ENCODE data around the gene SULF2. TPM values are rescaled to one million over a fixed set of nuclear protein-coding genes. Genes with fewer than 3 reads are reported as not detected.
A peak's percentile ranks its signal among the peaks of the same experiment; 100 is the strongest.

The SULF2 gene
- polyA plus RNA-seq, 4 donors = 10.3 to 40.9 (median 22.4) TPM

DNA sequence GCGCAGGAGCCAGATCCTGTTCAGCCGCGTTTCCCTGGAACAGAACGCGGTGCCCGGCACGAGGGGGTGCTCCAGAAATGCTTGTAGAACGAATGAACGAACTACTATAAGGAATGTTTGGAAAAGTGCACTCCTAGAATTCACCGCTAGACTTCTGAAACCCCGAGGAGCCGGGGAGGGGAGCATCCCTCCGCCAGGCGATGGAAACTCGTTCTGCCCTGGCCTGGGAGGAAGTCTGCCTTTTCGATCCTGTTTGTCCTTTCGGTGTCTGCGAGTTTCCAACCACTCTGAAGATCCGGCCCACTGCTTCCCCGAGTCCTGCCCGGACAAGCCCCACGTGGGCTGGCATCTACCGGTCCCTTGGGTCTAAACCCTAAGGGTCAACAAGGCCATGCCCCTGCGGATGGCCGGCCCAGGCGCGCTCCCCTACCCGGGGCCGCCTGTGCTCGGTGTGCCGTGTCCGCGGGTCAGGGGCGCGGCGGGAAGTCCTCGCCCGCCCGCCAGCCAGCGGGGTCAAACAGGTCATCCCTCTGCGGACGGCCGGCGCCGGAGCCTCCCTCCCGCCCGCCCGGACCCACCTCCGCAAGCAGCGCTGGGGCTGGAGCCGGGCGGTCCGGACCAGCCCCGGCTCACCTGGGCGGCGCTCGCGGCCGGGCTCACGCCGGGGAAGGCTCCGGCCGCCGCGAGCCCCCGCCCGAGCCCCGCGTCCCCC is 526 bp downstream of the SULF2 start:
- Histone ChIP-seq H3K9me3 (ENCODE audit: control insufficient read depth in 2 of 2, insufficient read depth in 1 of 2, low read depth in 1 of 2, low read length in 1 of 2) (no peaks in the 10 kb centered on the region), H3K27ac (ENCODE audit: low read depth in 1 of 3, low read length in 2 of 3) (peak overlapping the region in 1 of 3 donors; percentile 42), H3K36me3 (ENCODE audit: control insufficient read depth in 3 of 3, insufficient read depth in 2 of 3, low read depth in 1 of 3, low read length in 3 of 3) (peaks cover 0 to 2% (median 0%) of the 10 kb centered on the region in 3 donors), H3K27me3 (ENCODE audit: control insufficient read depth in 3 of 3, insufficient read depth in 3 of 3, low read length in 3 of 3) (no peaks in the 10 kb centered on the region), H3K4me3 (ENCODE audit: low read depth in 1 of 3, low read length in 3 of 3) (peak overlapping the region; percentile 51 to 65 (median 63)), H3K4me1 (ENCODE audit: control insufficient read depth in 3 of 3, insufficient read depth in 2 of 3, low read depth in 1 of 3, low read length in 2 of 3) (peaks cover 0 to 20% (median 0%) of the 10 kb centered on the region in 3 donors)
- FAIRE-seq (no peak), DNase-seq (peak; percentile 37 to 61)
- WGBS, 3 donors = 1% methylated on average over 45 to 69 of the region's 69 CpGs

DNA sequence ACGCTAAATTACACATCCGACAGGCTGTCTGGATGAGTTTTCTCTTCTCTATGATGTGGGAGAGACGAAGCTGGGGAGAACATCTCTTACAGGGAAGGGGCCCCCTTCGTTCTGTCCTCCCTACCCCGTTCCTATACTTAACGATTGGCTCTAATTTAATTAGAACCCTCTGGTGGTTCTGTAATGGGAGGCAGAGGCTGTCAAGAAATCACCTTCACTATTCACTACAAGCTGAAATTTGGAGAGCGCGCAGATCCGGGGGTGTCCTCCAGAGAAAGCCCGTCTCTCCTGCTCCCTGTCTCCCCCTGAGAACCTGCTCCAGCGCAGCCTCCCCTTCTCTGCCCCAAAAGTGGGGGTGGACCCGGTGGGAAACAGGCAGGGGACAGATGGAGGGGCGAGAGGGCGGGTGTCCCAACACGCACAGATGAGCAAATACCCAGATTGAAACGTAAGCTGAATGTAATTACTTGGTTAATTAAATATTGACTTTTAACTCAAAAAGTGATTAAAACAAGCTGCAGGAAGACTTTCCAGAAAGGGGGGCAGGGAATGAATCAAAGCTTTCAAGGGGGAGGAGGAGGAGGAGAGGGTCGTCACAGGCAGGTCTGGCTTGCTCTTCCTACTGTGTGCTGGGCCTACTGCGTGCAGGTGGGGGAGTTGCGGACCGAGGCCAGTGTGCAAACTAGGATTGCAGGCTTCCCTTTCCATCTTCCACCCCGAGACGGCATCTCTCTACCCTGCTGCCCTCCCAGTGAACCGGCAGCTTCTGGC is 1.3 kb downstream of the SULF2 start:
- WGBS, 3 donors = 41 to 47% (median 42%) methylated on average over 23 of the region's 23 CpGs
- H3K27ac ChIP-seq (ENCODE audit: low read depth in 1 of 3, low read length in 2 of 3) = no peak overlapping the region

DNA sequence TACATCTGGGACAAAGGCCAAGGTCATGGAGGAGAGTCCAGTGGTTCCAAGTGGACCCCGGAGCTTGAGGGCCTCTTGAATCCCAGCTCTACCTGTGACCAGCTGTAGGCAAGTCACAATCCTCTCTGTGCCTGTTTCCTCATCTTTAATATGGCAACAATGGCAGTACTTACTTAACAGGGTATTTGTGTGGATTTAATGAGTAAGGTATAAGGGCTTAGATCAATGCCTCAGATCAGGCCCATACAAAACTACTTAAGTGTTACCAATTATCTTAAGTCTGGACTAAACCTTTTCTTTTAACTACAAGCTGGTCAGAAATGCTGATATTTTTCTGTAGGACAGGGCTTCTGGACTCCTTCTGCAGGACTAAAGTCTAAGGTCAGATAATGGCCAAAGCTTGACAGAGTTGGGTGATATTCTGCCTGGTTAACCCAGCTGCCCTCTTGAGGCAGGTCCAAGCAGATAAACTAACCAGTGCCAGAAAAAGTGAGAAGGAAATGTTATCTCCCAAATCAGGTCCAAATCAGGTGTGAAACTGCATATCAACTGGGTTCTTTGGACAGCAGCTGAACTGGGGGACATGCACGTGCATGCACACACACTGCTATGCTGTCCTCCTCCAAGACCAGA is 2.2 kb downstream of the SULF2 start:
- Histone ChIP-seq H3K4me3 (ENCODE audit: low read depth in 1 of 3, low read length in 3 of 3) (peak overlapping the region in 1 of 3 donors; percentile 63), H3K9me3 (ENCODE audit: control insufficient read depth in 2 of 2, insufficient read depth in 1 of 2, low read depth in 1 of 2, low read length in 1 of 2) (no peaks in the 10 kb centered on the region), H3K36me3 (ENCODE audit: control insufficient read depth in 3 of 3, insufficient read depth in 2 of 3, low read depth in 1 of 3, low read length in 3 of 3) (peaks cover 0 to 2% (median 0%) of the 10 kb centered on the region in 3 donors), H3K4me1 (ENCODE audit: control insufficient read depth in 3 of 3, insufficient read depth in 2 of 3, low read depth in 1 of 3, low read length in 2 of 3) (peaks cover 0 to 16% (median 0%) of the 10 kb centered on the region in 3 donors), H3K27me3 (ENCODE audit: control insufficient read depth in 3 of 3, insufficient read depth in 3 of 3, low read length in 3 of 3) (no peaks in the 10 kb centered on the region), H3K27ac (ENCODE audit: low read depth in 1 of 3, low read length in 2 of 3) (no peak overlapping the region)
- WGBS, 3 donors = 64 to 74% (median 71%) methylated on average over 2 of the region's 2 CpGs
- FAIRE-seq (no peak), DNase-seq (peak in 1 of 2 donors; percentile 28)

More for the DNA sequence above, 1.3 kb downstream of the SULF2 start:
- Histone ChIP-seq H3K4me3 (ENCODE audit: low read depth in 1 of 3, low read length in 3 of 3) (peak overlapping the region; percentile 51 to 65 (median 63)), H3K36me3 (ENCODE audit: control insufficient read depth in 3 of 3, insufficient read depth in 2 of 3, low read depth in 1 of 3, low read length in 3 of 3) (peaks cover 0 to 2% (median 0%) of the 10 kb centered on the region in 3 donors), H3K4me1 (ENCODE audit: control insufficient read depth in 3 of 3, insufficient read depth in 2 of 3, low read depth in 1 of 3, low read length in 2 of 3) (peaks cover 0 to 19% (median 0%) of the 10 kb centered on the region in 3 donors), H3K9me3 (ENCODE audit: control insufficient read depth in 2 of 2, insufficient read depth in 1 of 2, low read depth in 1 of 2, low read length in 1 of 2) (no peaks in the 10 kb centered on the region), H3K27me3 (ENCODE audit: control insufficient read depth in 3 of 3, insufficient read depth in 3 of 3, low read length in 3 of 3) (no peaks in the 10 kb centered on the region)
- DNase-seq (no peak), FAIRE-seq (no peak)

DNA sequence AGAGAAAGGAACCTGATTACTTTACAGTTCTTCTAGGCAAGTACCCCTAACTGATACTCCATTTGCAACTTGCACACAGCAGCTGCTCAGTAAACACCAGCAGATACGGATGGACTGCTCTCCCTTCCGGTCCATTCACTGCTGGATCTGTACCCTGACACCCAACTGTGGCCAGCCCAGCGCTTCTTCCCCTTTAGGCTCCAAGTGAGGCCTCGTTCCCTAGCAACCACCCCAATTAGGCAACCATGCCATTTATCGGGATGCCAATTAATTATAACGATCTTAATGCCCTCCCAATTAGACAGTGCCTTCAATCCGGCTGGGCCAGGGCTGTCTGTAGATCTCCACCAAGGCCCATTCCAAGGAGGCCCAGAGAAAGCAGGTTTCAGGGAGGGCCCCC is 3.2 kb downstream of the SULF2 start:
- peaks cover 0 to 16% (median 0%) of the 10 kb centered on the region in 3 donors for H3K4me1 ChIP-seq (ENCODE audit: control insufficient read depth in 3 of 3, insufficient read depth in 2 of 3, low read depth in 1 of 3, low read length in 2 of 3)
- FAIRE-seq (no peak), DNase-seq (no peak)
- H3K9me3 ChIP-seq (ENCODE audit: control insufficient read depth in 2 of 2, insufficient read depth in 1 of 2, low read depth in 1 of 2, low read length in 1 of 2) = peaks cover 0 to 4% of the 10 kb centered on the region in 2 donors
- H3K36me3 ChIP-seq (ENCODE audit: control insufficient read depth in 3 of 3, insufficient read depth in 2 of 3, low read depth in 1 of 3, low read length in 3 of 3) = peaks cover 0 to 2% (median 0%) of the 10 kb centered on the region in 3 donors
- H3K4me3 ChIP-seq (ENCODE audit: low read depth in 1 of 3, low read length in 3 of 3) = no peak overlapping the region
- H3K27ac ChIP-seq (ENCODE audit: low read depth in 1 of 3, low read length in 2 of 3) = no peak overlapping the region
- WGBS, 3 donors = 88 to 90% (median 89%) methylated on average over 7 of the region's 7 CpGs
- H3K27me3 ChIP-seq (ENCODE audit: control insufficient read depth in 3 of 3, insufficient read depth in 3 of 3, low read length in 3 of 3) = no peaks in the 10 kb centered on the region

DNA sequence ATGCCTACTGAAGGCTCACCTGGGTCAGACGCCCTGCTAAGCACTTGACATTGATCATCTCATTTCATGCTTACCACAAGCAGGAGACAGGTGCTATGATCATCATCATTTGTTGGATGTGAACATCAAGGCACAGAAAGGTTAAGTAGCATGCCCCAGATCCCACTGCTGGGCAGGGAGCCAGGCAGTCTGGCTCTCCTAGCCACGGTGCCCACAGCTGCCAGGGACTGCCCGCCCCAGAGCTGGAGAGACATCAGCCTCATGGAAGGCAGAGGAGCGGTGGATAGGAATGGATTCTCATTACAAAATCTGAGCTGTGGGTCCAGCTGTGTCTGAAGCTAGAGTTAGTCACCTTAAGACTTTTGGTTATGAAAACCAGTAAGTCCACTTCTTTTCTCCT is 3.6 kb downstream of the SULF2 start:
- Histone ChIP-seq H3K27ac (ENCODE audit: low read depth in 1 of 3, low read length in 2 of 3) (no peak overlapping the region), H3K27me3 (ENCODE audit: control insufficient read depth in 3 of 3, insufficient read depth in 3 of 3, low read length in 3 of 3) (no peaks in the 10 kb centered on the region), H3K4me3 (ENCODE audit: low read depth in 1 of 3, low read length in 3 of 3) (no peak overlapping the region), H3K36me3 (ENCODE audit: control insufficient read depth in 3 of 3, insufficient read depth in 2 of 3, low read depth in 1 of 3, low read length in 3 of 3) (peaks cover 0 to 2% (median 0%) of the 10 kb centered on the region in 3 donors), H3K4me1 (ENCODE audit: control insufficient read depth in 3 of 3, insufficient read depth in 2 of 3, low read depth in 1 of 3, low read length in 2 of 3) (peaks cover 0 to 14% (median 0%) of the 10 kb centered on the region in 3 donors), H3K9me3 (ENCODE audit: control insufficient read depth in 2 of 2, insufficient read depth in 1 of 2, low read depth in 1 of 2, low read length in 1 of 2) (peaks cover 0 to 5% of the 10 kb centered on the region in 2 donors)
- 71 to 84% (median 82%) methylated on average over 4 of the region's 4 CpGs for WGBS, 3 donors
- DNase-seq (no peak), FAIRE-seq (no peak)

- Histone ChIP-seq H3K27ac (ENCODE audit: low read depth in 1 of 3, low read length in 2 of 3) (no peak overlapping the region), H3K4me3 (ENCODE audit: low read depth in 1 of 3, low read length in 3 of 3) (no peak overlapping the region), H3K9me3 (ENCODE audit: control insufficient read depth in 2 of 2, insufficient read depth in 1 of 2, low read depth in 1 of 2, low read length in 1 of 2) (peaks cover 0 to 5% of the 10 kb centered on the region in 2 donors), H3K27me3 (ENCODE audit: control insufficient read depth in 3 of 3, insufficient read depth in 3 of 3, low read length in 3 of 3) (no peaks in the 10 kb centered on the region), H3K4me1 (ENCODE audit: control insufficient read depth in 3 of 3, insufficient read depth in 2 of 3, low read depth in 1 of 3, low read length in 2 of 3) (peaks cover 0 to 19% (median 0%) of the 10 kb centered on the region in 3 donors), H3K36me3 (ENCODE audit: control insufficient read depth in 3 of 3, insufficient read depth in 2 of 3, low read depth in 1 of 3, low read length in 3 of 3) (peaks cover 0 to 4% (median 0%) of the 10 kb centered on the region in 3 donors)
- DNase-seq = no peak
- WGBS, 3 donors = 92 to 95% (median 93%) methylated on average over 10 of the region's 10 CpGs
- no peak for FAIRE-seq
Observed at GRCh38 chr20:47780720-47781389, 4.4 kb downstream of the SULF2 start.

DNA sequence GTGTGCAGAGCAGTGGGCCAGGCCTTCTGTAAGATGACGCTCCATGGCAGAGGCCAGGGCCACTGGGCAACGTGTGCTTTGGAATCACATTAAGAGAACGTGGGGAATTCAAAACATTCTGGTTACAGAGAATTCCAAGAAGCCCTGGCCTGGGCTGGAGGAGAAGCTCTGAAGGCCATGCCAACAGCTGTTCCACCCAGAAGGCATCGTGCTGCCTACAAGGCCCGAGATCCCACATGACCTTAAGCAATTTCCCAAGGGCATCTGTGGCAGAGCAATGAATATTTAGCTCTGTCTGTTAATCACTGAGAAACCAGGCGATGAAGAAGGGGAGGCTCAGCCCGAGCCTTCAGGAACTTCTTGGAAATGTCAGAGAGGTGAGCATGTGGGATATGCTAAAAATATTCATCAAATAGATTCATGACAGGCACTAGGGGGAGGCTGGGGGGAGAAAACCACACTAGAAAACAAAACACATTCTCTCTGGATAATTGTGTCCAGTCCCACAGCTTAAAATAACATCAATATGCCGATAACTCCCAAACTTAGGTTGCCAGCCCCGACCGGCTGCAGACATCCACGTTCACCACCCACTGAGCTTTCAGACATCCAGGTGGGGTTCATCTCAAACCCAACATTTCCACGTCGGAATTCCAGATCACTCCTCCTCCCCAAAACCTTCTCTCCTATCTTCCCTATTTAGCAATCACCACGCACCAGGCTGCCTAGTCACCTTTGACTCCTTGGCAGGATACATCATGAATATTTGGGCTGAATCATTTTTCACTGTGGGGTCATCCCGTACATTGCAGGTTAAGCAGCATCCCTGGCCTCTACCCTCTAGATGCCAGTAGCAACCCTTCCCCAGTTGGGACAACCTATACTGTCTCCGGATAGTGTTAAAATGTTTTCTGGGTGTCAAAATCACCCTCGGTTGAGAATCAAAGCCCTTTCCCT is 6.6 kb downstream of the SULF2 start:
- no peak overlapping the region for H3K27ac ChIP-seq (ENCODE audit: low read depth in 1 of 3, low read length in 2 of 3)
- H3K9me3 ChIP-seq (ENCODE audit: control insufficient read depth in 2 of 2, insufficient read depth in 1 of 2, low read depth in 1 of 2, low read length in 1 of 2) = peaks cover 0 to 10% of the 10 kb centered on the region in 2 donors
- H3K36me3 ChIP-seq (ENCODE audit: control insufficient read depth in 3 of 3, insufficient read depth in 2 of 3, low read depth in 1 of 3, low read length in 3 of 3) = peaks cover 0 to 4% (median 0%) of the 10 kb centered on the region in 3 donors
- H3K4me3 ChIP-seq (ENCODE audit: low read depth in 1 of 3, low read length in 3 of 3) = no peak overlapping the region
- FAIRE-seq (no peak), DNase-seq (no peak)
- 84 to 88% (median 86%) methylated on average over 17 of the region's 17 CpGs for WGBS, 3 donors
- no peaks in the 10 kb centered on the region for H3K27me3 ChIP-seq (ENCODE audit: control insufficient read depth in 3 of 3, insufficient read depth in 3 of 3, low read length in 3 of 3)
- H3K4me1 ChIP-seq (ENCODE audit: control insufficient read depth in 3 of 3, insufficient read depth in 2 of 3, low read depth in 1 of 3, low read length in 2 of 3) = peaks cover 0 to 19% (median 0%) of the 10 kb centered on the region in 3 donors
